ENCODE measurements around the gene RELN. TPM values are rescaled to one million over a fixed set of nuclear protein-coding genes. Genes with fewer than 3 reads are reported as not detected.

The RELN gene
- total and polyA plus RNA-seq, 2 donors = 0.28 to 0.96 TPM

DNA sequence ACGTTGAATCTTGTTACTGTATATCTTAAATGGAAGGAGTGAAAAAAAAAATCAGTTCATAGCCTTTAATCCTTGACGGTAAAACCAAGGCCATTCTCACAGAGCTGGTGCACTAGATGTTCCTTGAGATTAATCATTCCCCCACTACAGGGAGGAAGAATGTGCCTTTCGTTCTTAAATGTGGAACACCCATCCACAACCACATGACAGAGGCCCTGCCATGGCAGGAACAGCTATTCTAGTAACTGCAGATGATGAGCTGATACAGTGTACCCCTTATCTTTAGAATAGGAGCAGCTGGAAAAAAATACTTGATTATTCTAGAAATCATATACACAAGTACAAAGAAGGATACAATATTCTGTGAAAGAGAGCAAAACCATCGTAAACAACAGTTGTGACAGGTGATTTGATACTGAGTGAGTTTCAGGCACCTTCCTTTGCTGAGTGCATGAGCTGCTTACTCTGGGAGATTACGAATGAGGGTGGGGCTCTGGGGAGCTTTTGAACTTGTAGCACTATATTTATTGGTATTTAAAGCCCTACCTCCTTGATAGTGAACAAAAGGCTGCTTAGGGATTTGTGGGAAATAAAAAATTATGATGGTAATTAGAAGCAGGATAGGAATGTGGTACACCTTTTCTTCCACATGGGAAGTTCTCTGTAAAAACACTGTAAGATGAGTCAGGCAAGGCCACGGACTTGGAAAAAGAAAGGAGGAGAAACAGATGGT lies 299.1 kb downstream of the RELN start:
- 85% methylated on average over 6 of the region's 6 CpGs for WGBS
- Histone ChIP-seq H3K27ac (ENCODE audit: low read depth in 1 of 2, low read length in 1 of 2) (no peak overlapping the region), H3K4me3 (ENCODE audit: low read length in 2 of 2) (no peak overlapping the region), H3K27me3 (ENCODE audit: control insufficient read depth in 2 of 2, insufficient read depth in 1 of 2, low read length in 1 of 2) (no peaks in the 10 kb centered on the region), H3K4me1 (ENCODE audit: control insufficient read depth in 2 of 2, insufficient read depth in 2 of 2, low read length in 2 of 2) (no peaks in the 10 kb centered on the region), H3K9me3 (ENCODE audit: control insufficient read depth in 2 of 2, insufficient read depth in 1 of 2, low read length in 1 of 2) (no peaks in the 10 kb centered on the region), H3K36me3 (ENCODE audit: control insufficient read depth in 2 of 2, insufficient read depth in 2 of 2, low read length in 1 of 2) (no peaks in the 10 kb centered on the region)
- no peak for DNase-seq (ENCODE audit: low read depth in 6 of 9, low spot score in 9 of 9)

- 74% methylated on average over 5 of the region's 5 CpGs for WGBS
- no peaks in the 10 kb centered on the region for H3K4me1 ChIP-seq (ENCODE audit: control insufficient read depth in 2 of 2, insufficient read depth in 2 of 2, low read length in 2 of 2)
These were observed 300.2 kb downstream of the RELN start for GRCh38 chr7:103689255-103689654.

GRCh38 chr7:103687951-103688350 lies 301.5 kb downstream of the RELN start:
- Histone ChIP-seq H3K4me1 (ENCODE audit: control insufficient read depth in 2 of 2, insufficient read depth in 2 of 2, low read length in 2 of 2) (no peaks in the 10 kb centered on the region), H3K27me3 (ENCODE audit: control insufficient read depth in 2 of 2, insufficient read depth in 1 of 2, low read length in 1 of 2) (no peaks in the 10 kb centered on the region), H3K9me3 (ENCODE audit: control insufficient read depth in 2 of 2, insufficient read depth in 1 of 2, low read length in 1 of 2) (no peaks in the 10 kb centered on the region), H3K36me3 (ENCODE audit: control insufficient read depth in 2 of 2, insufficient read depth in 2 of 2, low read length in 1 of 2) (no peaks in the 10 kb centered on the region), H3K4me3 (ENCODE audit: low read length in 2 of 2) (no peak overlapping the region), H3K27ac (ENCODE audit: low read depth in 1 of 2, low read length in 1 of 2) (no peak overlapping the region)
- DNase-seq (ENCODE audit: low read depth in 6 of 9, low spot score in 9 of 9) = no peak
- 94% methylated on average over 1 of the region's 1 CpG for WGBS

More at GRCh38 chr7:103689255-103689654, 300.2 kb downstream of the RELN start:
- no peaks in the 10 kb centered on the region for H3K27me3 ChIP-seq (ENCODE audit: control insufficient read depth in 2 of 2, insufficient read depth in 1 of 2, low read length in 1 of 2)
- no peaks in the 10 kb centered on the region for H3K9me3 ChIP-seq (ENCODE audit: control insufficient read depth in 2 of 2, insufficient read depth in 1 of 2, low read length in 1 of 2)
- H3K36me3 ChIP-seq (ENCODE audit: control insufficient read depth in 2 of 2, insufficient read depth in 2 of 2, low read length in 1 of 2) = no peaks in the 10 kb centered on the region
- no peak overlapping the region for H3K27ac ChIP-seq (ENCODE audit: low read depth in 1 of 2, low read length in 1 of 2)
- H3K4me3 ChIP-seq (ENCODE audit: low read length in 2 of 2) = no peak overlapping the region
- no peak for DNase-seq (ENCODE audit: low read depth in 6 of 9, low spot score in 9 of 9)

- no peaks in the 10 kb centered on the region for H3K9me3 ChIP-seq (ENCODE audit: control insufficient read depth in 2 of 2, insufficient read depth in 1 of 2, low read length in 1 of 2)
- DNase-seq (ENCODE audit: low read depth in 6 of 9, low spot score in 9 of 9) = no peak
- 92% methylated on average over 1 of the region's 1 CpG for WGBS
- no peaks in the 10 kb centered on the region for H3K27me3 ChIP-seq (ENCODE audit: control insufficient read depth in 2 of 2, insufficient read depth in 1 of 2, low read length in 1 of 2)
- H3K27ac ChIP-seq (ENCODE audit: low read depth in 1 of 2, low read length in 1 of 2) = no peak overlapping the region
- H3K4me3 ChIP-seq (ENCODE audit: low read length in 2 of 2) = no peak overlapping the region
- H3K4me1 ChIP-seq (ENCODE audit: control insufficient read depth in 2 of 2, insufficient read depth in 2 of 2, low read length in 2 of 2) = no peaks in the 10 kb centered on the region
- H3K36me3 ChIP-seq (ENCODE audit: control insufficient read depth in 2 of 2, insufficient read depth in 2 of 2, low read length in 1 of 2) = no peaks in the 10 kb centered on the region
These were observed 302.2 kb downstream of the RELN start for GRCh38 chr7:103687272-103687671.

GRCh38 chr7:103686763-103687162 lies 302.7 kb downstream of the RELN start:
- no peak for DNase-seq (ENCODE audit: low read depth in 6 of 9, low spot score in 9 of 9)
- Histone ChIP-seq H3K27ac (ENCODE audit: low read depth in 1 of 2, low read length in 1 of 2) (no peak overlapping the region), H3K4me1 (ENCODE audit: control insufficient read depth in 2 of 2, insufficient read depth in 2 of 2, low read length in 2 of 2) (no peaks in the 10 kb centered on the region), H3K36me3 (ENCODE audit: control insufficient read depth in 2 of 2, insufficient read depth in 2 of 2, low read length in 1 of 2) (no peaks in the 10 kb centered on the region), H3K9me3 (ENCODE audit: control insufficient read depth in 2 of 2, insufficient read depth in 1 of 2, low read length in 1 of 2) (no peaks in the 10 kb centered on the region), H3K4me3 (ENCODE audit: low read length in 2 of 2) (no peak overlapping the region), H3K27me3 (ENCODE audit: control insufficient read depth in 2 of 2, insufficient read depth in 1 of 2, low read length in 1 of 2) (no peaks in the 10 kb centered on the region)
- WGBS = 72% methylated on average over 2 of the region's 2 CpGs

DNA sequence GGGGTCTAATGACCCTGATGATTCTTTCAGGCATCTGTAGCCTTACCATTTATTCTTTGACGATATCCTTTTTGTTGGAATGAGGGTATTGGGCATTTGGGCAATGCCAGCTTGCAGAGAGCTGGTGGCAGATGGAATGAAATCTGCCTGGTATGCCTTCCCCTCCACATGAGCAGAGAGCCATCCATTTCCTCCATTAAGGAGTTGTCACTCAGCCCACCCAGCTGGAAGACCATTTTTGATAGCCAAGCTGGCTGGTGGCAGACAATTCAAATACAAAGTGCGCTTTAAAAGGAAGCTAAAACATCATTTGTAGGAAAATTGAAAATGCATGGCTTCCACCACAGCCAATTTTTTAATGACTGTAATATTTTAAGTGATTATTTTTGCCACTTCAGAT lies 303.4 kb downstream of the RELN start:
- no peak overlapping the region for H3K4me3 ChIP-seq (ENCODE audit: low read length in 2 of 2)
- no peaks in the 10 kb centered on the region for H3K9me3 ChIP-seq (ENCODE audit: control insufficient read depth in 2 of 2, insufficient read depth in 1 of 2, low read length in 1 of 2)
- no peak for DNase-seq (ENCODE audit: low read depth in 6 of 9, low spot score in 9 of 9)
- H3K36me3 ChIP-seq (ENCODE audit: control insufficient read depth in 2 of 2, insufficient read depth in 2 of 2, low read length in 1 of 2) = no peaks in the 10 kb centered on the region
- H3K4me1 ChIP-seq (ENCODE audit: control insufficient read depth in 2 of 2, insufficient read depth in 2 of 2, low read length in 2 of 2) = no peaks in the 10 kb centered on the region
- no peak overlapping the region for H3K27ac ChIP-seq (ENCODE audit: low read depth in 1 of 2, low read length in 1 of 2)
- H3K27me3 ChIP-seq (ENCODE audit: control insufficient read depth in 2 of 2, insufficient read depth in 1 of 2, low read length in 1 of 2) = no peaks in the 10 kb centered on the region
- WGBS = 94% methylated on average over 2 of the region's 2 CpGs

GRCh38 chr7:103685646-103686045 lies 303.8 kb downstream of the RELN start:
- H3K4me3 ChIP-seq (ENCODE audit: low read length in 2 of 2) = no peak overlapping the region
- no peaks in the 10 kb centered on the region for H3K27me3 ChIP-seq (ENCODE audit: control insufficient read depth in 2 of 2, insufficient read depth in 1 of 2, low read length in 1 of 2)
- DNase-seq (ENCODE audit: low read depth in 6 of 9, low spot score in 9 of 9) = no peak
- H3K9me3 ChIP-seq (ENCODE audit: control insufficient read depth in 2 of 2, insufficient read depth in 1 of 2, low read length in 1 of 2) = no peaks in the 10 kb centered on the region
- H3K4me1 ChIP-seq (ENCODE audit: control insufficient read depth in 2 of 2, insufficient read depth in 2 of 2, low read length in 2 of 2) = no peaks in the 10 kb centered on the region
- no peaks in the 10 kb centered on the region for H3K36me3 ChIP-seq (ENCODE audit: control insufficient read depth in 2 of 2, insufficient read depth in 2 of 2, low read length in 1 of 2)
- no peak overlapping the region for H3K27ac ChIP-seq (ENCODE audit: low read depth in 1 of 2, low read length in 1 of 2)
- WGBS = 86% methylated on average over 2 of the region's 2 CpGs

- Histone ChIP-seq H3K4me1 (ENCODE audit: control insufficient read depth in 2 of 2, insufficient read depth in 2 of 2, low read length in 2 of 2) (no peaks in the 10 kb centered on the region), H3K36me3 (ENCODE audit: control insufficient read depth in 2 of 2, insufficient read depth in 2 of 2, low read length in 1 of 2) (no peaks in the 10 kb centered on the region)
- WGBS = 90% methylated on average over 2 of the region's 2 CpGs
These were observed 306.1 kb downstream of the RELN start for GRCh38 chr7:103683348-103683747.

DNA sequence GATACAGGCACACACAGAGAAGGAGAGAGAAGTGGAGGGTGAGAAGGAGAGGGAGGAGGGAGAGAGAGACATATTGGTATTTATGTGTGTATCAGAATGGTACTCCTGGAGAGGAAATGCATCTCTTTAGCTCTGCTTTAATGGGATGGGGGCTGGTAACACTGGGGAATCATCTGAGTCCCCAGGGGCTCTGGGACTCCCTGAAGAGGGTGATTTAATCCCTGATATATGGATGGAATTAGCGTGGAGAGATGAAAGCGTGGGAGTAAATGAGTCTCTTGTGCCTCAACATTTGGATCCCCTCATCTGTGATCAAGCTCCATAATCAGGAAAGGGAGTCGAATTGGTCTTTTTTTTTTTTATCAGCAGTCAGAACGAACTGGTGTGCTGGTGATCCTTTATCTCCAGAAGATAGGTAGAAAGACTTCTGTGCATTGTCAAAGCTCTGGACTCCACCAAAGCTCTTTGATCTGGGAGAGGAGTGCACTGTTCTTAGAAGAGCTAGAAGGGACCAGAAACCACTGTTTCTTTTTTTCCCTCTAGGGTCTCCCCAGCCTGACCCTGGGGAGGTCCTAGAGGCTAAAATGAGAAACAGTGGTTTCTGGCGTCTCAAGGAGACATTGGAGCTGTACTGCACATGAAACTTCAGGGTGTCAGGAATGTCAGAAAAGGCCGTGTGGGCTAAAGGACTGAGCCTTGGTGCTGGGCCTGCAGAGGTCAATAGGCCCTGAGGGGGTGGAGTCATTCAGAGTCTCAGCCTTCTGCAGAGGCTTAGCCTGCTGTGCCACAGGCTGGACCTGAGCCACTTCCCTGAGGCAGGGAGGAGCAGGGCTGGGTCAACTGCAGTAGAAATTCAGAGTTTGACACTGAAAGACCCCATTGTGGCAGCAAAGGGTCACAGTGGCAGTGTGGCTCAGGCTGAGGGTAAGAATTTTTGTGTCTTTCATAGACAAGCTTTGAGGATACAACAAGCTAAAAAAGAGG lies 309.0 kb downstream of the RELN start:
- H3K9me3 ChIP-seq (ENCODE audit: control insufficient read depth in 2 of 2, insufficient read depth in 1 of 2, low read length in 1 of 2) = no peaks in the 10 kb centered on the region
- no peaks in the 10 kb centered on the region for H3K27me3 ChIP-seq (ENCODE audit: control insufficient read depth in 2 of 2, insufficient read depth in 1 of 2, low read length in 1 of 2)
- H3K27ac ChIP-seq (ENCODE audit: low read depth in 1 of 2, low read length in 1 of 2) = no peak overlapping the region
- WGBS = 83% methylated on average over 6 of the region's 6 CpGs
- no peak for DNase-seq (ENCODE audit: low read depth in 6 of 9, low spot score in 9 of 9)
- H3K4me1 ChIP-seq (ENCODE audit: control insufficient read depth in 2 of 2, insufficient read depth in 2 of 2, low read length in 2 of 2) = no peaks in the 10 kb centered on the region
- H3K4me3 ChIP-seq (ENCODE audit: low read length in 2 of 2) = no peak overlapping the region
- no peaks in the 10 kb centered on the region for H3K36me3 ChIP-seq (ENCODE audit: control insufficient read depth in 2 of 2, insufficient read depth in 2 of 2, low read length in 1 of 2)

More at GRCh38 chr7:103683348-103683747, 306.1 kb downstream of the RELN start:
- DNase-seq (ENCODE audit: low read depth in 6 of 9, low spot score in 9 of 9) = no peak
- Histone ChIP-seq H3K27me3 (ENCODE audit: control insufficient read depth in 2 of 2, insufficient read depth in 1 of 2, low read length in 1 of 2) (no peaks in the 10 kb centered on the region), H3K27ac (ENCODE audit: low read depth in 1 of 2, low read length in 1 of 2) (no peak overlapping the region), H3K4me3 (ENCODE audit: low read length in 2 of 2) (no peak overlapping the region), H3K9me3 (ENCODE audit: control insufficient read depth in 2 of 2, insufficient read depth in 1 of 2, low read length in 1 of 2) (no peaks in the 10 kb centered on the region)

Measured in thymus (tissue), 11 donors.